GM06990 (cell line): ENCODE results near the gene TMEM169.

Experiments used
- DNase-seq: peaks from one replicate; pipeline ENCODE4 v3.0.0-alpha.2; 2011; ENCODE audit not compliant: insufficient read length; ENCODE audit errors: extremely low read depth
- H3K27me3 ChIP-seq: replicated peaks from 2 replicates; pipeline ENCODE4 v1.6.0; 2011; ENCODE audit warnings: low read length; ENCODE audit not compliant: control insufficient read depth, insufficient read depth
- H3K36me3 ChIP-seq: 2 replicates; pipeline ENCODE4 v1.5.1; 2011; ENCODE audit warnings: low read length; ENCODE audit not compliant: control insufficient read depth, insufficient read depth
- H3K4me3 ChIP-seq: replicated peaks from 2 replicates; pipeline ENCODE4 v1.5.1; 2011; ENCODE audit warnings: low read depth, mild to moderate bottlenecking, control low read depth, low read length
- TF ChIP-seq, protein P1 (sequence below): IDR thresholded peaks from 2 replicates; pipeline ENCODE4 v1.5.1; 2011; ENCODE audit warnings: low read length, control low read depth, mild to moderate bottlenecking, inconsistent platforms; ENCODE audit not compliant: insufficient read depth, poor library complexity, severe bottlenecking

The TMEM169 gene

DNA sequence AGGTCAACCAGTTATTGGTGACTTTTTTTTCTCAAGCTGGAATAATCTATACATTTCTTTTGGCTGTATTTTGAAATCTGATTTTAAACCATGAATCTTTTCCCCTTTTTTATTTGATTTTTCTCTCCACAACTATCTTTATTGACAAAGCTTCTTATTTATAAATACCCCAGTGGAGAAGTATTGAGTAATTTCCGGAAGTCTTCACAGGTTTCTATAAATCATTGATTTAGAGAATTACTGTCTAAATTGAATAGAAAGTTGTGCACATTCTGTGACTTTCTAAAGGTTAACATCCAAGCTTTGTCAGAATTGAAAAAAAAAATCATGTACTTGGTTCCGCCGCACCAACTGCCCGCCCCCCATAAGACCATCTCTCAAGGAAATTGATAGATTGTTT lies 67.3 kb downstream of the TMEM169 start:
- Histone ChIP-seq H3K27me3 (no peaks in the 10 kb centered on the region), H3K4me3 (no peak overlapping the region), H3K36me3 (peaks cover 29% of the 10 kb centered on the region)
- no peak for DNase-seq
- TF ChIP-seq, protein P1, sequence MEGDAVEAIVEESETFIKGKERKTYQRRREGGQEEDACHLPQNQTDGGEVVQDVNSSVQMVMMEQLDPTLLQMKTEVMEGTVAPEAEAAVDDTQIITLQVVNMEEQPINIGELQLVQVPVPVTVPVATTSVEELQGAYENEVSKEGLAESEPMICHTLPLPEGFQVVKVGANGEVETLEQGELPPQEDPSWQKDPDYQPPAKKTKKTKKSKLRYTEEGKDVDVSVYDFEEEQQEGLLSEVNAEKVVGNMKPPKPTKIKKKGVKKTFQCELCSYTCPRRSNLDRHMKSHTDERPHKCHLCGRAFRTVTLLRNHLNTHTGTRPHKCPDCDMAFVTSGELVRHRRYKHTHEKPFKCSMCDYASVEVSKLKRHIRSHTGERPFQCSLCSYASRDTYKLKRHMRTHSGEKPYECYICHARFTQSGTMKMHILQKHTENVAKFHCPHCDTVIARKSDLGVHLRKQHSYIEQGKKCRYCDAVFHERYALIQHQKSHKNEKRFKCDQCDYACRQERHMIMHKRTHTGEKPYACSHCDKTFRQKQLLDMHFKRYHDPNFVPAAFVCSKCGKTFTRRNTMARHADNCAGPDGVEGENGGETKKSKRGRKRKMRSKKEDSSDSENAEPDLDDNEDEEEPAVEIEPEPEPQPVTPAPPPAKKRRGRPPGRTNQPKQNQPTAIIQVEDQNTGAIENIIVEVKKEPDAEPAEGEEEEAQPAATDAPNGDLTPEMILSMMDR: no peak

DNA sequence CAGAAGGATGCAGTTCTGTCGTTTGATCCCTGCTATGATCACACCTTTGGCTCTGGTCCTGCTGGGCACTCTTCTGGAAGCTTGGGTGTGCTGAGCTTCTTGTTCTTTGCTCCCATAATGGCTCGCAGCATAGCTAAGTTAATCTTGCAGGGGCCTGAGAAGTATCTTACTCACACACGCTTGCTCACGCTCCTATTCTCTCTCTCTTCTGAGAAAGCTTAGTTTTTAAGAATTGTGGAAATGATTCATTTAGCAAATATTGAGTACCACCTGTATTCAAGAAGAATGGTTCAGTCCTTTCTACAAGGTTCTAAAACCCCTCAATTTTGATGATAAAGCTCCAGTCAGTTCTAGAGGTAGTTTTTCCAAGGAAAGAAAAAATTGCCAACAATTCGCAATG lies 68.0 kb downstream of the TMEM169 start:
- no peak for DNase-seq
- Histone ChIP-seq H3K36me3 (peaks cover 25% of the 10 kb centered on the region), H3K27me3 (no peaks in the 10 kb centered on the region), H3K4me3 (no peak overlapping the region)
- TF ChIP-seq, protein P1: no peak

DNA sequence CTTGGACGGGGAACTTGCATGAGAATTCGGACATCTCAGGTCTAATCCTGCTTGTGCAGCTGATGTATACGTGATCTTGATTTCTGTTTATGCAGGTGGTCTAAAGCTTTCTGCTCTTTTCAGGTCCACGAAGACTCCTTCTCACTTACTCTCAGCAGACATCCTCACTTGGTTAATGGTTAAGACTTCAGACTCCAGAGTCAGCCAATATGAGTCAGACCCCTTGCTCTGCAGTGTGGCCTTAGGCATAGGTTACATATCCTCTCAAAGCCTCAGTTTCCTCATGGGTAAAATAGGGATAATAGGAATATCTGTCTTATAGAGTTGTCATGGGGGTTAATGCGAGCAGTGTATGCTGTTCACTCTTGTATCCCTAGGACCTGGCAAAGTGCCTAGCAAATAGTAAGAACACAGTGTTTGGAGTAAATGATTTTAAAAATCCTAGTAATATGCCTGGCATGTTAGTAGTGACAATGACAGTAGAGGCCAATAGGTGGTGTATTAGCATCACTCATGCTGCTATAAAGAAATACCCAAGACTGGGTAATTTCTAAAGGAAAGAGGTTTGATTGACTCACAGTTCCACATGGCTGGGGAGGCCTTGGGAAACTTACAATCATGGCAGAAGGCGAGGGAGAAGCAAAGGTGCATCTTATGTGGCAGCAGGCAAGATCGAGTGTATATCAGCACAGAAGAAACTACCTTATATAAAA lies 69.8 kb downstream of the TMEM169 start:
- no peak for DNase-seq
- no peaks in the 10 kb centered on the region for H3K27me3 ChIP-seq
- peaks cover 26% of the 10 kb centered on the region for H3K36me3 ChIP-seq
- H3K4me3 ChIP-seq: no peak overlapping the region
- TF ChIP-seq, protein P1: no peak
